K562 (cell line): Measurements from ENCODE around the gene SLC24A3.

Experiments
- CC2D1A ChIP-seq: fragments of 450-650 bp; IDR thresholded peaks from 2 replicates; pipeline ENCODE4 v1.6.1; 2017; ENCODE audit warnings: mild to moderate bottlenecking
- ERF ChIP-seq: fragments of 450-650 bp; formaldehyde crosslinking; IDR thresholded peaks from 2 replicates; pipeline ENCODE4 v1.4.0; 2020; ENCODE audit warnings: mild to moderate bottlenecking, mixed read lengths
- HEY1 ChIP-seq: fragments of 250-450 bp; sonication (Bioruptor Pico); IDR thresholded peaks from 2 replicates; pipeline ENCODE4 v1.5.0; 2020; ENCODE audit warnings: mild to moderate bottlenecking, moderate library complexity, borderline replicate concordance
- HMG20A ChIP-seq: fragments of 450-650 bp; formaldehyde crosslinking; conservative IDR thresholded peaks from 2 replicates; pipeline ENCODE4 v1.4.0; 2020; ENCODE audit warnings: mild to moderate bottlenecking, mixed read lengths
- JUNB ChIP-seq: fragments of 450-650 bp; formaldehyde crosslinking; conservative IDR thresholded peaks from 2 replicates; pipeline ENCODE4 v1.4.0; 2020; ENCODE audit warnings: mild to moderate bottlenecking
- MAX ChIP-seq: sonication (generic); formaldehyde crosslinking; IDR thresholded peaks from 2 replicates; pipeline ENCODE4 v1.9.0; 2022; ENCODE audit warnings: mild to moderate bottlenecking, missing genetic modification reagents
- MYC ChIP-seq, 2 experiments: fragments of 250-450 bp in 1 of 2; sonication (Bioruptor Pico) in 1 of 2; IDR thresholded peaks; 2 replicates each; pipeline versions ENCODE4 v1.5.1 to v1.6.1; 2012 to 2021; ENCODE audit warnings: low read depth in 2 of 2, borderline replicate concordance in 1 of 2, improper control_type of control experiment in 1 of 2, low read length in 1 of 2, mild to moderate bottlenecking in 1 of 2, moderate library complexity in 1 of 2
- NFIC ChIP-seq: fragments of 450-650 bp; IDR thresholded peaks from 2 replicates; pipeline ENCODE4 v1.6.1; 2017; ENCODE audit warnings: mild to moderate bottlenecking, inconsistent platforms
- POLR2A ChIP-seq: fragments of 450-650 bp; conservative IDR thresholded peaks from 2 replicates; pipeline ENCODE4 v1.6.1; 2016
- SP2 ChIP-seq: IDR thresholded peaks from 2 replicates; pipeline ENCODE4 v1.6.1; 2011; ENCODE audit warnings: mild to moderate bottlenecking, low read depth, low read length, moderate library complexity; ENCODE audit not compliant: poor library complexity, severe bottlenecking; ENCODE audit errors: extremely low read depth
- ZNF174 ChIP-seq: fragments of 250-450 bp; sonication (Bioruptor Pico); IDR thresholded peaks from 2 replicates; pipeline ENCODE4 v1.4.0; 2020; ENCODE audit warnings: mild to moderate bottlenecking
- ZNF175 ChIP-seq: fragments of 200-800 bp; sonication (Bioruptor generic); IDR thresholded peaks from 2 replicates; pipeline ENCODE4 v1.6.1; 2016; ENCODE audit warnings: low read depth, mild to moderate bottlenecking, missing genetic modification characterization, missing compliant biosample characterization
- ZSCAN29 ChIP-seq: fragments of 450-650 bp; IDR thresholded peaks from 2 replicates; pipeline ENCODE4 v1.6.1; 2017
- TF ChIP-seq, protein P1 (sequence below), 3 experiments: IDR thresholded peaks in 2 of 3; conservative IDR thresholded peaks in 1 of 3; 2 replicates each; pipeline ENCODE4 v1.5.1; 2011 to 2012; ENCODE audit warnings: low read length in 3 of 3, mild to moderate bottlenecking in 3 of 3, control low read depth in 2 of 3, improper control_type of control experiment in 1 of 3, inconsistent platforms in 1 of 3, low read depth in 1 of 3, mixed read lengths in 1 of 3, moderate library complexity in 1 of 3; ENCODE audit not compliant: insufficient read depth in 2 of 3

DNA sequence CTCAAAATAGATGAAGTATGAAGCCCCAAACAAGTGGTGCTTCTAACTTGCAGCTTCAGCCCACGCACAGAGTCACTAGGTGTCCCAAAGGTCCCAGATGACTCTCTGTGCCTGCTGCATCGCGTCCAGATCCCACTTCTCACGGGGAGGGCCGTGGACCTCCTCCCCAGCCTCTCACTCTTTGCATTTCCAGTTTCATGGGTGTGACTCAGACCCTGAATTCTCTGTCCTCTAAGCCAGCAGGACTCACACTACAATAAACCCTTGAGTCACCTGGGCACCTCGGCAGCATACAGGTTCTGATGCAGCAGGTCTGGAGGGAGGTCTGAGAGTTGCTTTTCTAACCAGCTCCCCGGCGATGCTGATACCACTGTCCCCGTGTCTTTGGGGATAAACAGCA lies 431.6 kb downstream of the SLC24A3 start:
- TF ChIP-seq CC2D1A: no peak
- TF ChIP-seq HMG20A (CRISPR knock-in tag): no peak
- TF ChIP-seq SP2: no peak
- no peak for TF ChIP-seq ERF
- TF ChIP-seq ZSCAN29: no peak
- no peak for TF ChIP-seq MYC (IDR thresholded peaks at IDR 0.05; ENCODE audit: low read depth, low read length)
- no peak for TF ChIP-seq MYC (CRISPR knock-in tag; IDR thresholded peaks at IDR 0.05; ENCODE audit: borderline replicate concordance, low read depth)
- no peak for TF ChIP-seq POLR2A
- TF ChIP-seq MAX (CRISPR knock-in tag): no peak
- TF ChIP-seq ZNF174 (CRISPR knock-in tag): no peak
- TF ChIP-seq ZNF175: no peak
- TF ChIP-seq NFIC: no peak
- TF ChIP-seq HEY1 (CRISPR knock-in tag): no peak
- TF ChIP-seq, protein P1, sequence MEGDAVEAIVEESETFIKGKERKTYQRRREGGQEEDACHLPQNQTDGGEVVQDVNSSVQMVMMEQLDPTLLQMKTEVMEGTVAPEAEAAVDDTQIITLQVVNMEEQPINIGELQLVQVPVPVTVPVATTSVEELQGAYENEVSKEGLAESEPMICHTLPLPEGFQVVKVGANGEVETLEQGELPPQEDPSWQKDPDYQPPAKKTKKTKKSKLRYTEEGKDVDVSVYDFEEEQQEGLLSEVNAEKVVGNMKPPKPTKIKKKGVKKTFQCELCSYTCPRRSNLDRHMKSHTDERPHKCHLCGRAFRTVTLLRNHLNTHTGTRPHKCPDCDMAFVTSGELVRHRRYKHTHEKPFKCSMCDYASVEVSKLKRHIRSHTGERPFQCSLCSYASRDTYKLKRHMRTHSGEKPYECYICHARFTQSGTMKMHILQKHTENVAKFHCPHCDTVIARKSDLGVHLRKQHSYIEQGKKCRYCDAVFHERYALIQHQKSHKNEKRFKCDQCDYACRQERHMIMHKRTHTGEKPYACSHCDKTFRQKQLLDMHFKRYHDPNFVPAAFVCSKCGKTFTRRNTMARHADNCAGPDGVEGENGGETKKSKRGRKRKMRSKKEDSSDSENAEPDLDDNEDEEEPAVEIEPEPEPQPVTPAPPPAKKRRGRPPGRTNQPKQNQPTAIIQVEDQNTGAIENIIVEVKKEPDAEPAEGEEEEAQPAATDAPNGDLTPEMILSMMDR (IDR thresholded peaks at IDR 0.05 in 2 of 3, conservative IDR thresholded peaks at IDR 0.05 in 1 of 3; ENCODE audit: insufficient read depth in 2 of 3, low read depth in 1 of 3, low read length in 3 of 3): no peak
- no peak for TF ChIP-seq JUNB (CRISPR knock-in tag)
